Thyroid gland (tissue), 4 donors: Measurements from ENCODE around the gene MAB21L3. TPM values are rescaled to one million over a fixed set of nuclear protein-coding genes. Genes with fewer than 3 reads are reported as not detected.

Source experiments
- DNase-seq, 2 donors: peaks; one replicate each; pipeline ENCODE4 v3.0.0-alpha.2; 2019
- H3K27ac ChIP-seq, 3 donors: fragments of 200-600 bp; sonication (generic); 1 replicate in 2 of 3; 2 replicates in 1 of 3; pipeline ENCODE4 v1.5.1; 2016 to 2019; ENCODE audit warnings: mild to moderate bottlenecking in 1 of 3, moderate library complexity in 1 of 3
- H3K27me3 ChIP-seq: fragments of 200-600 bp; sonication (generic); one replicate; pipeline ENCODE4 v1.5.1; 2019
- H3K36me3 ChIP-seq, 2 donors: fragments of 200-600 bp; sonication (generic); one replicate each; pipeline ENCODE4 v1.5.1; 2016 to 2019
- H3K4me1 ChIP-seq, 2 donors: fragments of 200-600 bp; sonication (generic); one replicate each; pipeline ENCODE4 v1.5.1; 2017 to 2019
- H3K4me3 ChIP-seq, 3 donors: fragments of 200-600 bp; sonication (generic); replicated peaks in 1 of 3; 1 replicate in 2 of 3; 2 replicates in 1 of 3; pipeline ENCODE4 v1.5.1; 2016; ENCODE audit warnings: mild to moderate bottlenecking in 1 of 3
- H3K9me3 ChIP-seq: fragments of 200-600 bp; sonication (generic); one replicate; pipeline ENCODE4 v1.5.1; 2017
- POLR2A ChIP-seq, 2 donors: fragments of 450-650 bp; IDR thresholded peaks; one replicate each; pipeline ENCODE4 v1.6.1; 2017; ENCODE audit warnings: antibody characterized with exemption in 2 of 2, mild to moderate bottlenecking in 2 of 2, moderate library complexity in 1 of 2
- whole genome bisulfite sequencing, 2 donors: methylation state at CpG; one replicate each; pipeline ENCODE4 v1.1.5; 2017; 5-methylcytosine and 5-hydroxymethylcytosine counted together
- intact Hi-C: fragments of 100-400 bp; cut with DNase I; formaldehyde crosslinking; loops from one replicate; pipeline ENCODE4 v1.15.1; 2023
- total RNA-seq, 4 donors: library from RNA; depleted of rRNA; stranded (reverse); fragments of >200 nt; gene quantifications; one replicate each; pipeline ENCODE4 v1.2.3, GENCODE V29; 2016
- TF ChIP-seq, protein P1 (sequence below), 6 experiments: fragments of 200-600 bp in 3 of 6; fragments of 450-650 bp in 3 of 6; sonication (generic) in 3 of 6; IDR thresholded peaks; one replicate each; pipeline ENCODE4 v1.5.1; 2016 to 2019; ENCODE audit warnings: antibody characterized with exemption in 6 of 6, mild to moderate bottlenecking in 2 of 6, inconsistent platforms in 1 of 6, moderate library complexity in 1 of 6

The MAB21L3 gene
- total RNA-seq, 4 donors from 2014 or later: 0.34 to 0.89 (median 0.73) TPM

- H3K4me3 ChIP-seq: no peak overlapping the region
- H3K4me1 ChIP-seq: no peaks in the 10 kb centered on the region
- no peaks in the 10 kb centered on the region for H3K9me3 ChIP-seq
- 70 to 83% methylated on average over 1 of the region's 1 CpG for WGBS, 2 donors
- H3K36me3 ChIP-seq: no peaks in the 10 kb centered on the region
- intact Hi-C loops: no loop called here
- no peak overlapping the region for H3K27ac ChIP-seq
- no peak for TF ChIP-seq POLR2A (IDR thresholded peaks at IDR 0.05)
- no peak for DNase-seq
- no peaks in the 10 kb centered on the region for H3K27me3 ChIP-seq
Measured at GRCh38 chr1:116159611-116160010, 48.4 kb downstream of the MAB21L3 start.

DNA sequence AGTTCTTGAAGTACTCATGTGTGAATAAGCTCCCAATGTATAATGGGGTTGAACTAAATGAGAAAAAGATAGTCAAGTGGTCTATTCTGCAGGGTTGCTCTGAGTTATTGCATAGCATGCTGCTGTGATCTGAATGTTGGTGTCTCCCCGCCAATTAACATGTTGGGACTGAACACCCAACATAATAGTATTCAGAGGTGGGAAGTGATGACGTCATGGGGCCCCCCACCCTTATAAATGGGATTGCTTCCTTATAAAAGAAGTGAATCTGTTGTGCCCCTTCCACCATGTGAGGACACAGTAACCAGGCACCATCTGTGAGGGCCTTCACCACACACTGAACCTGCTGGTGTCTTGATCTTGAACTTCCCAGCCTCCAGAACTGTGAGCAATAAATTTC, 50.2 kb downstream of the MAB21L3 start:
- Histone ChIP-seq H3K36me3 (no peaks in the 10 kb centered on the region), H3K27me3 (no peaks in the 10 kb centered on the region), H3K4me1 (no peaks in the 10 kb centered on the region), H3K27ac (no peak overlapping the region), H3K9me3 (no peaks in the 10 kb centered on the region), H3K4me3 (no peak overlapping the region)
- intact Hi-C loops: no loop called here
- TF ChIP-seq POLR2A (IDR thresholded peaks at IDR 0.05): no peak
- TF ChIP-seq, protein P1, sequence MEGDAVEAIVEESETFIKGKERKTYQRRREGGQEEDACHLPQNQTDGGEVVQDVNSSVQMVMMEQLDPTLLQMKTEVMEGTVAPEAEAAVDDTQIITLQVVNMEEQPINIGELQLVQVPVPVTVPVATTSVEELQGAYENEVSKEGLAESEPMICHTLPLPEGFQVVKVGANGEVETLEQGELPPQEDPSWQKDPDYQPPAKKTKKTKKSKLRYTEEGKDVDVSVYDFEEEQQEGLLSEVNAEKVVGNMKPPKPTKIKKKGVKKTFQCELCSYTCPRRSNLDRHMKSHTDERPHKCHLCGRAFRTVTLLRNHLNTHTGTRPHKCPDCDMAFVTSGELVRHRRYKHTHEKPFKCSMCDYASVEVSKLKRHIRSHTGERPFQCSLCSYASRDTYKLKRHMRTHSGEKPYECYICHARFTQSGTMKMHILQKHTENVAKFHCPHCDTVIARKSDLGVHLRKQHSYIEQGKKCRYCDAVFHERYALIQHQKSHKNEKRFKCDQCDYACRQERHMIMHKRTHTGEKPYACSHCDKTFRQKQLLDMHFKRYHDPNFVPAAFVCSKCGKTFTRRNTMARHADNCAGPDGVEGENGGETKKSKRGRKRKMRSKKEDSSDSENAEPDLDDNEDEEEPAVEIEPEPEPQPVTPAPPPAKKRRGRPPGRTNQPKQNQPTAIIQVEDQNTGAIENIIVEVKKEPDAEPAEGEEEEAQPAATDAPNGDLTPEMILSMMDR (IDR thresholded peaks at IDR 0.05): no peak
- no peak for DNase-seq
- WGBS, 2 donors: 80 to 83% methylated on average over 2 of the region's 2 CpGs

GRCh38 chr1:116161877-116162390, 50.7 kb downstream of the MAB21L3 start:
- H3K36me3 ChIP-seq: no peaks in the 10 kb centered on the region
- intact Hi-C loops: no loop called here
- H3K27me3 ChIP-seq: no peaks in the 10 kb centered on the region
- TF ChIP-seq, protein P1 (IDR thresholded peaks at IDR 0.05): no peak
- no peak for TF ChIP-seq POLR2A (IDR thresholded peaks at IDR 0.05)
- no peaks in the 10 kb centered on the region for H3K9me3 ChIP-seq
- no peak overlapping the region for H3K4me3 ChIP-seq
- no peak overlapping the region for H3K27ac ChIP-seq
- no peak for DNase-seq
- H3K4me1 ChIP-seq: peaks cover 0 to 4% of the 10 kb centered on the region in 2 donors

DNA sequence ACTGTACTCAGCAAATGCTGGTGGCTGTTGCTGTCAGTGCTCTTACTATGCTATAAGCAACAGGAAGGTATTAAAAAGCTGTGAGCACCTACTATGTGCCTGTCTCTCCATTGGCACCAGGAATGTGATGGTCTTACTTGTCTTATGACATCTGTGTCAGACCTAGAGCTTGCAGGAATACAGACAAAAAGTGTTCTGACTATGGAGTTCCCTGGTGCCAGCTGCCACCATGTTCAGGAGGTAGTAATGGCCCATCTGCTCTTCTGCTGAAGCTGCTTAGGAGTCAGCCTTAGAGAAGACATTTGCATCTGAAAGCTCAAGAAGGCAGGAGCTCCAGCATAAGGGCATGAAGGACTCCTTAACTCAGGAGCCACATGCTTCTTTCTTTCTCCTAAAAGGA, 52.3 kb downstream of the MAB21L3 start:
- no peak for TF ChIP-seq POLR2A (IDR thresholded peaks at IDR 0.05)
- TF ChIP-seq, protein P1 (IDR thresholded peaks at IDR 0.05): no peak
- intact Hi-C loops: no loop called here
- peaks cover 0 to 16% of the 10 kb centered on the region in 2 donors for H3K4me1 ChIP-seq

DNA sequence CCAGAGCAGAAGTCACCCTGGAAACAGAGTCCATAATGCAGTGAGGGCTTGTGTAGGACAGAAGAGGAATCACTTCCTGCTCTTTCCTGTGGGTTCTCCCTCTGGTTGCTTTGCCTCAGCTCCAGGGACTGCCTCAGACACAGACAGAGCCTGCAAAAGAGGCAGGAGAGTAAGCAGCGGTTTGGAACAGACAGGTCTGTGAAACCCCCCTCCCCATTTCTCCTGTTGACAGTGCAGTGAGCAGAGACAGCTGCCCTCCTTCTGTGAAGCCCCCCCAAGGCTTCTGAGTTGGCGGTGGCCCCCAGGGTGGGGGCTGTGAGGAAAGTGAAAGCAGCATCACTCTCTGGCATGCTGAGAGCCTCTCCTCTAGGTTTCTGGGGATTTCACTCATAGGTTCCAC, 53.0 kb downstream of the MAB21L3 start:
- peaks cover 0 to 20% of the 10 kb centered on the region in 2 donors for H3K4me1 ChIP-seq
- H3K27me3 ChIP-seq: no peaks in the 10 kb centered on the region
- peak overlapping the region; percentile 3 to 63 (median 30) for H3K27ac ChIP-seq
- no peak for TF ChIP-seq POLR2A (IDR thresholded peaks at IDR 0.05)
- TF ChIP-seq, protein P1 (IDR thresholded peaks at IDR 0.05): no peak
- intact Hi-C loops: no loop called here
- no peaks in the 10 kb centered on the region for H3K36me3 ChIP-seq
- H3K4me3 ChIP-seq: no peak overlapping the region
- no peak for DNase-seq
- H3K9me3 ChIP-seq: no peaks in the 10 kb centered on the region
- WGBS, 2 donors: 43 to 46% methylated on average over 1 to 2 of the region's 2 CpGs

More for the DNA sequence above, 52.3 kb downstream of the MAB21L3 start:
- Histone ChIP-seq H3K9me3 (no peaks in the 10 kb centered on the region), H3K36me3 (no peaks in the 10 kb centered on the region), H3K4me3 (no peak overlapping the region), H3K27me3 (no peaks in the 10 kb centered on the region), H3K27ac (no peak overlapping the region)
- DNase-seq: no peak
